Caco-2 (cell line): ENCODE measurements around the gene AGAP1. TPM values are rescaled to one million over a fixed set of nuclear protein-coding genes. Genes with fewer than 3 reads are reported as not detected.

Source experiments
- BruUV-seq: library from RNA; stranded (reverse); fragments of 400-500 nt; replicated peaks from 2 replicates; lab custom pipeline; 2021; lab: Mats Ljungman, UMichigan
- CTCF ChIA-PET: fragments of 300-600 bp; sonication (Branson Sonifier 250); formaldehyde crosslinking; loops from one replicate; lab custom pipeline; 2022; ENCODE audit warnings: antibody characterized with exemption; lab: Charles Lee
- POLR2A ChIA-PET: fragments of 300-600 bp; sonication (Branson Sonifier 250); formaldehyde crosslinking; loops from one replicate; lab custom pipeline; 2022; ENCODE audit warnings: antibody characterized with exemption; lab: Charles Lee
- DNase-seq, 2 experiments: peaks; one replicate each; pipeline versions ENCODE4 v3.0.0 to v3.0.0-alpha.2; 2020 to 2022
- H3K27me3 ChIP-seq: replicated peaks from 2 replicates; pipeline ENCODE4 v1.6.0; 2011; ENCODE audit warnings: low read length; ENCODE audit not compliant: control insufficient read depth, insufficient read depth
- H3K36me3 ChIP-seq: 2 replicates; pipeline ENCODE4 v1.5.1; 2011; ENCODE audit warnings: low read length; ENCODE audit not compliant: control insufficient read depth, insufficient read depth
- H3K4me1 ChIP-seq: fragments of 250-450 bp; sonication (Bioruptor Pico); 2 replicates; pipeline ENCODE4 v1.5.1; 2020; ENCODE audit warnings: mild to moderate bottlenecking
- H3K4me3 ChIP-seq: 2 replicates; pipeline ENCODE4 v1.5.1; 2011; ENCODE audit warnings: low read depth, mild to moderate bottlenecking, control low read depth, low read length
- H3K9me3 ChIP-seq: fragments of 250-450 bp; sonication (Bioruptor Pico); 2 replicates; pipeline ENCODE4 v1.5.1; 2020; ENCODE audit warnings: mild to moderate bottlenecking, moderate library complexity
- H3K27ac Mint-ChIP-seq: one replicate; pipeline ENCODE4 v1.8.0; 2022; ENCODE audit warnings: mixed read lengths; ENCODE audit not compliant: unreplicated experiment
- H3K27me3 Mint-ChIP-seq: one replicate; pipeline ENCODE4 v1.8.0; 2022; ENCODE audit warnings: mixed read lengths; ENCODE audit not compliant: insufficient read depth, unreplicated experiment
- H3K36me3 Mint-ChIP-seq: one replicate; pipeline ENCODE4 v1.8.0; 2022; ENCODE audit warnings: mild to moderate bottlenecking, mixed read lengths; ENCODE audit not compliant: insufficient read depth, unreplicated experiment
- H3K4me1 Mint-ChIP-seq: one replicate; pipeline ENCODE4 v1.8.0; 2022; ENCODE audit warnings: low read depth, mixed read lengths; ENCODE audit not compliant: unreplicated experiment
- H3K4me3 Mint-ChIP-seq: one replicate; pipeline ENCODE4 v1.8.0; 2022; ENCODE audit warnings: mild to moderate bottlenecking, moderate library complexity, mixed read lengths; ENCODE audit not compliant: unreplicated experiment
- H3K9me3 Mint-ChIP-seq: one replicate; pipeline ENCODE4 v1.8.0; 2022; ENCODE audit warnings: mixed read lengths; ENCODE audit not compliant: unreplicated experiment
- CTCF ChIP-seq, 2 experiments: fragments of 200-600 bp in 1 of 2; IDR thresholded peaks; 1 replicate in 1 of 2; 2 replicates in 1 of 2; pipeline versions ENCODE4 v1.5.1 to v1.8.0; 2011 to 2022; ENCODE audit warnings: antibody characterized with exemption in 1 of 2, control low read depth in 1 of 2, inconsistent platforms in 1 of 2, low read depth in 1 of 2, low read length in 1 of 2, mild to moderate bottlenecking in 1 of 2, moderate library complexity in 1 of 2; ENCODE audit not compliant: insufficient read depth in 1 of 2, severe bottlenecking in 1 of 2, unreplicated experiment in 1 of 2
- intact Hi-C: fragments of 100-400 bp; cut with micrococcal nuclease; formaldehyde crosslinking; loops from one replicate; pipeline ENCODE4 v1.10.0; 2022; ENCODE audit not compliant: unreplicated experiment
- total RNA-seq: library from RNA; stranded (reverse); gene quantifications from 2 replicates; pipeline ENCODE4 v1.2.3, GENCODE V29; 2022

AGAP1 gene
- total RNA-seq, 1 experiment from 2014 or later, result 41.7 TPM

- DNase-seq, result no peak
- H3K4me1 ChIP-seq, result no peaks in the 10 kb centered on the region
- intact Hi-C loops, result no loop called here
- no peaks in the 10 kb centered on the region for H3K9me3 ChIP-seq
- H3K27me3 Mint-ChIP-seq, result no peaks in the 10 kb centered on the region
- peaks cover 10% of the 10 kb centered on the region for H3K36me3 Mint-ChIP-seq
- POLR2A ChIA-PET, result no interaction called here
- H3K27me3 ChIP-seq, result no peaks in the 10 kb centered on the region
- H3K27ac Mint-ChIP-seq, result no peak overlapping the region
- BruUV-seq, result no TSS peak
- no peak overlapping the region for H3K4me3 Mint-ChIP-seq
- H3K4me1 Mint-ChIP-seq, result no peaks in the 10 kb centered on the region
- no peaks in the 10 kb centered on the region for H3K36me3 ChIP-seq
- no peak for TF ChIP-seq CTCF (IDR thresholded peaks at IDR 0.05; ENCODE audit: insufficient read depth in 1 of 2, low read depth in 1 of 2, low read length in 1 of 2, severe bottlenecking in 1 of 2, unreplicated experiment in 1 of 2)
- peaks cover under 1% of the 10 kb centered on the region for H3K9me3 Mint-ChIP-seq
- no peak overlapping the region for H3K4me3 ChIP-seq
- CTCF ChIA-PET, result no interaction called here
Observed at GRCh38 chr2:235900631-235901030, 406.8 kb downstream of the AGAP1 start.

- Mint-ChIP-seq H3K4me3 (no peak overlapping the region), H3K36me3 (peaks cover 5% of the 10 kb centered on the region), H3K4me1 (no peaks in the 10 kb centered on the region), H3K27ac (no peak overlapping the region), H3K9me3 (no peaks in the 10 kb centered on the region), H3K27me3 (no peaks in the 10 kb centered on the region)
- Histone ChIP-seq H3K4me1 (no peaks in the 10 kb centered on the region), H3K4me3 (no peak overlapping the region), H3K27me3 (no peaks in the 10 kb centered on the region), H3K9me3 (no peaks in the 10 kb centered on the region), H3K36me3 (no peaks in the 10 kb centered on the region)
- ChIA-PET CTCF (no interaction called here), POLR2A (no interaction called here)
- TF ChIP-seq CTCF (IDR thresholded peaks at IDR 0.05; ENCODE audit: insufficient read depth in 1 of 2, low read depth in 1 of 2, low read length in 1 of 2, severe bottlenecking in 1 of 2, unreplicated experiment in 1 of 2), result no peak
- DNase-seq, result no peak
- BruUV-seq, result no TSS peak
- intact Hi-C loops, result no loop called here
Observed at GRCh38 chr2:235901243-235901642, 407.4 kb downstream of the AGAP1 start.

- Mint-ChIP-seq H3K4me1 (no peaks in the 10 kb centered on the region), H3K36me3 (peaks cover 10% of the 10 kb centered on the region), H3K4me3 (no peak overlapping the region), H3K27ac (no peak overlapping the region), H3K9me3 (no peaks in the 10 kb centered on the region), H3K27me3 (no peaks in the 10 kb centered on the region)
- ChIA-PET POLR2A (no interaction called here), CTCF (no interaction called here)
- no peaks in the 10 kb centered on the region for H3K27me3 ChIP-seq
- DNase-seq, result no peak
- intact Hi-C loops, result no loop called here
- no peaks in the 10 kb centered on the region for H3K36me3 ChIP-seq
- no peaks in the 10 kb centered on the region for H3K9me3 ChIP-seq
- TF ChIP-seq CTCF (IDR thresholded peaks at IDR 0.05; ENCODE audit: insufficient read depth in 1 of 2, low read depth in 1 of 2, low read length in 1 of 2, severe bottlenecking in 1 of 2, unreplicated experiment in 1 of 2), result no peak
- no TSS peak for BruUV-seq
- H3K4me1 ChIP-seq, result no peaks in the 10 kb centered on the region
- H3K4me3 ChIP-seq, result no peak overlapping the region
Observed at GRCh38 chr2:235903782-235904584, 410.1 kb downstream of the AGAP1 start.
